ENCODE data around the gene BTBD16. TPM values are rescaled to one million over a fixed set of nuclear protein-coding genes. Genes with fewer than 3 reads are reported as not detected.

Gene BTBD16
- total and polyA plus RNA-seq, 10 of the 15 experiments (the other 5 are each of a cell fraction or from before 2014, with no cell fraction given) = 0.11 TPM; not detected in 9

GRCh38 chr10:122361046-122361445 is 90.0 kb downstream of the BTBD16 start:
- ATAC-seq (no peak), DNase-seq (ENCODE audit: low read depth, low spot score) (no peak), FAIRE-seq (no peak)
- POLR2A ChIA-PET = no interaction called here
- Histone ChIP-seq H3K27ac (ENCODE audit: control insufficient read depth, insufficient read depth) (no peak overlapping the region), H2AFZ (ENCODE audit: control insufficient read depth, low read depth, low read length) (no peak overlapping the region), H3K27me3 (replicated peaks in 1 of 2; ENCODE audit: control insufficient read depth in 2 of 2, insufficient read depth in 2 of 2, low read length in 1 of 2) (peaks cover 0 to 4% of the 10 kb centered on the region in 2 experiments; a peak in 2 of 4 replicates), H3K36me3 (ENCODE audit: control insufficient read depth in 2 of 2, insufficient read depth in 2 of 2, low read length in 1 of 2) (no peaks in the 10 kb centered on the region), H3K4me2 (ENCODE audit: control insufficient read depth, insufficient read depth) (no peak overlapping the region), H3K4me3 (no peak overlapping the region), H4K20me1 (ENCODE audit: control insufficient read depth, insufficient read depth) (no peaks in the 10 kb centered on the region), H3K4me1 (ENCODE audit: control insufficient read depth, insufficient read depth, low read length) (no peaks in the 10 kb centered on the region), H3K79me2 (ENCODE audit: control insufficient read depth, insufficient read depth, low read length) (no peaks in the 10 kb centered on the region), H3K9me3 (replicated peaks; ENCODE audit: control insufficient read depth, insufficient read depth, low read length) (no peaks in the 10 kb centered on the region), H3K9ac (ENCODE audit: control insufficient read depth, insufficient read depth, low read length) (no peak overlapping the region)
- WGBS (ENCODE audit: insufficient coverage, insufficient replicate concordance, low lambda C conversion rate, missing lambda C conversion rate) = 4% methylated on average over 1 of the region's 1 CpG
- no TSS peak for BruUV-seq (replicated peaks)
- CTCF ChIA-PET = interaction anchor here (0.6 kb wide), 1 partner anchor 42 kb away, joined by 3 read pairs; no protein-coding TSS in a partner anchor
- TF ChIP-seq HDAC6 (IDR thresholded peaks at IDR 0.05; ENCODE audit: unreplicated experiment) = no peak
- TF ChIP-seq EGR1 (IDR thresholded peaks at IDR 0.05; ENCODE audit: borderline replicate concordance in 1 of 2, low read depth in 2 of 2, low read length in 2 of 2) = no peak
- TF ChIP-seq JUND (IDR thresholded peaks at IDR 0.05; ENCODE audit: low read depth, low read length) = no peak
- TF ChIP-seq YY1 (IDR thresholded peaks at IDR 0.05; ENCODE audit: low read depth, low read length) = no peak
- TF ChIP-seq BCL11A (IDR thresholded peaks at IDR 0.05; ENCODE audit: low read depth, low read length) = no peak
- TF ChIP-seq, protein P1, sequence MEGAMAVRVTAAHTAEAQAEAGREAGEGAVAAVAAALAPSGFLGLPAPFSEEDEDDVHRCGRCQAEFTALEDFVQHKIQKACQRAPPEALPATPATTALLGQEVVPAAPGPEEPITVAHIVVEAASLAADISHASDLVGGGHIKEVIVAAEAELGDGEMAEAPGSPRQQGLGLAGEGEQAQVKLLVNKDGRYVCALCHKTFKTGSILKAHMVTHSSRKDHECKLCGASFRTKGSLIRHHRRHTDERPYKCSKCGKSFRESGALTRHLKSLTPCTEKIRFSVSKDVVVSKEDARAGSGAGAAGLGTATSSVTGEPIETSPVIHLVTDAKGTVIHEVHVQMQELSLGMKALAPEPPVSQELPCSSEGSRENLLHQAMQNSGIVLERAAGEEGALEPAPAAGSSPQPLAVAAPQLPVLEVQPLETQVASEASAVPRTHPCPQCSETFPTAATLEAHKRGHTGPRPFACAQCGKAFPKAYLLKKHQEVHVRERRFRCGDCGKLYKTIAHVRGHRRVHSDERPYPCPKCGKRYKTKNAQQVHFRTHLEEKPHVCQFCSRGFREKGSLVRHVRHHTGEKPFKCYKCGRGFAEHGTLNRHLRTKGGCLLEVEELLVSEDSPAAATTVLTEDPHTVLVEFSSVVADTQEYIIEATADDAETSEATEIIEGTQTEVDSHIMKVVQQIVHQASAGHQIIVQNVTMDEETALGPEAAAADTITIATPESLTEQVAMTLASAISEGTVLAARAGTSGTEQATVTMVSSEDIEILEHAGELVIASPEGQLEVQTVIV (IDR thresholded peaks at IDR 0.05; ENCODE audit: borderline replicate concordance, partially characterized antibody) = no peak
- no peak for TF ChIP-seq IRF4 (IDR thresholded peaks at IDR 0.05; ENCODE audit: low read depth, low read length)
- no peak for TF ChIP-seq SP1 (IDR thresholded peaks at IDR 0.05; ENCODE audit: low read depth, low read length)
- no peak for TF ChIP-seq PAX8 (IDR thresholded peaks at IDR 0.05)
- TF ChIP-seq FOXM1 (IDR thresholded peaks at IDR 0.05; ENCODE audit: low read depth, low read length) = no peak
- TF ChIP-seq RAD51 (IDR thresholded peaks at IDR 0.05) = no peak
- TF ChIP-seq LARP7 (IDR thresholded peaks at IDR 0.05) = no peak
- TF ChIP-seq SPI1 (IDR thresholded peaks at IDR 0.05; ENCODE audit: borderline replicate concordance, insufficient read depth, low read depth, low read length) = no peak
- no peak for TF ChIP-seq USF2 (IDR thresholded peaks at IDR 0.05; ENCODE audit: borderline replicate concordance, low read depth, low read length)
- TF ChIP-seq CEBPB (IDR thresholded peaks at IDR 0.05; ENCODE audit: borderline replicate concordance in 1 of 2, low read depth in 2 of 2, low read length in 2 of 2) = no peak
- no peak for TF ChIP-seq USF1 (IDR thresholded peaks at IDR 0.05; ENCODE audit: borderline replicate concordance, extremely low read length, insufficient read depth, low read depth, low read length)
- TF ChIP-seq MAX (IDR thresholded peaks at IDR 0.05; ENCODE audit: low read depth, low read length) = no peak
- intact Hi-C loops (cut with micrococcal nuclease; ENCODE audit: unreplicated experiment) = no loop called here
- RAD21 ChIA-PET (ENCODE audit: unreplicated experiment) = no interaction called here
- in situ Hi-C loops (cut with MboI) = no loop called here
- SMC1A ChIA-PET (ENCODE audit: uncharacterized antibody, unreplicated experiment) = no interaction called here
